ENCODE measurements around the gene PC. TPM values are rescaled to one million over a fixed set of nuclear protein-coding genes. Genes with fewer than 3 reads are reported as not detected.

The PC gene
- polyA plus RNA-seq, 1 donor (not counting 4 experiments of a cell fraction or from before 2014, with no cell fraction given), result 13.3 TPM

- Histone ChIP-seq H3K9ac (ENCODE audit: control insufficient read depth, extremely low read depth, insufficient read depth, low read length) (no peak overlapping the region), H3K9me1 (ENCODE audit: control insufficient read depth, extremely low read depth, insufficient read depth, low read length) (no peaks in the 10 kb centered on the region), H2AFZ (ENCODE audit: control insufficient read depth, low read length) (no peak overlapping the region), H3K4me2 (ENCODE audit: control insufficient read depth, extremely low read depth, insufficient read depth, low read depth, low read length) (no peak overlapping the region), H3K79me2 (ENCODE audit: control insufficient read depth, insufficient read depth, low read length) (no peaks in the 10 kb centered on the region), H4K20me1 (ENCODE audit: control insufficient read depth, extremely low read depth, insufficient read depth, low read length) (no peaks in the 10 kb centered on the region), H3K36me3 (ENCODE audit: control insufficient read depth in 2 of 2, extremely low read depth in 1 of 2, insufficient read depth in 2 of 2, low read length in 2 of 2) (peaks cover 5 to 16% of the 10 kb centered on the region in 2 experiments), H3K9me3 (ENCODE audit: control insufficient read depth, low read depth, low read length) (no peaks in the 10 kb centered on the region), H3K4me3 (ENCODE audit: control insufficient read depth in 2 of 3, extremely low read depth in 1 of 3, insufficient read depth in 2 of 3, low read depth in 1 of 3, low read length in 3 of 3) (no peak overlapping the region), H3K4me1 (ENCODE audit: control insufficient read depth, extremely low read depth, insufficient read depth, low read length) (peaks cover 6% of the 10 kb centered on the region), H3K27ac (ENCODE audit: control insufficient read depth, insufficient read depth, low read length) (no peak overlapping the region), H3K27me3 (ENCODE audit: control insufficient read depth, extremely low read depth, insufficient read depth, low read length) (no peaks in the 10 kb centered on the region)
- DNase-seq (ENCODE audit: low read depth, low spot score), result no peak
- FAIRE-seq, result no peak
- dilution Hi-C loops (cut with MboI; ENCODE audit: extremely low pct_ligation_motif_present, low sequenced_read_pairs), result no loop called here
- TF ChIP-seq CTCF (optimal IDR thresholded peaks at IDR 0.05 in 1 of 3, IDR thresholded peaks at IDR 0.05 in 1 of 3, conservative IDR thresholded peaks at IDR 0.05 in 1 of 3; ENCODE audit: extremely low read depth in 1 of 3, insufficient read depth in 2 of 3, low read length in 3 of 3) (no peak), EZH2 (IDR thresholded peaks at IDR 0.05; ENCODE audit: low read length) (no peak)
Measured at GRCh38 chr11:66852466-66853241, 105.5 kb downstream of the PC start.

DNA sequence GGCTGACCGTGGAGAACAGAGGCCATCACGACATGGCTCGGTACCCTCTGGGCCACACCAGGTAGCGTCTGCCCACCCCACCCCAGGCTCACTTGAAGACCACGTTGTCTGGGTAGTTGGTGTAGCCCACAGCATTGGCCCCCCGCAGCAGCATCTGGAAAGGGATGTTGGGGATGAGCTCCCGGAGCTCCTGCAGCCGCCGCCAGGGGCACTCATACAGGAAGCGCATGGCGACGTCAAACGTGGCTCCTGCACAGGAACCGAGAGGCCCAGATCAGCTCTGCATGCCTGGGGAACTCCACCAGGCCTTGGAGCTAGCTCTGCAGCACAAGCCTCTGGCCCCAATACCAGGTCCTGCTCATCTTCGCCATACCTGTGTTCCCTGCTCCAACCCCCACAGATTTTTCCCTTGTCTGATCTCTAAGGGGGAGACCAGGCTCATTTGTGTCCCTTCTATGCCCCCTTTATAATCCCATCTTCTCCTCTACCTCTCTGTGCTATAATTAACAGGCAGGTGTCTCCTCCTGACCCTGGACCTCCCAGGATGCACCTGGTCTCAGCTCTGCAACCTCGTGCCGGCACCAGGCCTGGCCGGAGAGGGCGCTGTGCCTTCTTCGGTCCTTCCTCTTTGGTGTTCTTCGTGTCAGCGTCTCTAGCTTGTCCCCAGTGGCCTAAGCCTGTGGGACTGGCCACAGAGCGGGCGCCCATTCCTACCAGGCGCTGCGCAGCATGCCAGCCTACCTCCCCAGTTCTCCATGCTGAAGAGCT is 106.3 kb downstream of the PC start:
- dilution Hi-C loops (cut with MboI; ENCODE audit: extremely low pct_ligation_motif_present, low sequenced_read_pairs), result no loop called here
- FAIRE-seq, result no peak
- H3K9ac ChIP-seq (ENCODE audit: control insufficient read depth, extremely low read depth, insufficient read depth, low read length), result no peak overlapping the region

More for the DNA sequence above, 106.3 kb downstream of the PC start:
- no peaks in the 10 kb centered on the region for H3K9me3 ChIP-seq (ENCODE audit: control insufficient read depth, low read depth, low read length)
- H2AFZ ChIP-seq (ENCODE audit: control insufficient read depth, low read length), result no peak overlapping the region
- no peak overlapping the region for H3K4me3 ChIP-seq (ENCODE audit: control insufficient read depth in 2 of 3, extremely low read depth in 1 of 3, insufficient read depth in 2 of 3, low read depth in 1 of 3, low read length in 3 of 3)
- H3K4me2 ChIP-seq (ENCODE audit: control insufficient read depth, extremely low read depth, insufficient read depth, low read depth, low read length), result no peak overlapping the region
- H3K36me3 ChIP-seq (ENCODE audit: control insufficient read depth in 2 of 2, extremely low read depth in 1 of 2, insufficient read depth in 2 of 2, low read length in 2 of 2), result peaks cover 7 to 16% of the 10 kb centered on the region in 2 experiments
- H3K4me1 ChIP-seq (ENCODE audit: control insufficient read depth, extremely low read depth, insufficient read depth, low read length), result peaks cover 6% of the 10 kb centered on the region
- no peaks in the 10 kb centered on the region for H3K27me3 ChIP-seq (ENCODE audit: control insufficient read depth, extremely low read depth, insufficient read depth, low read length)
- H3K79me2 ChIP-seq (ENCODE audit: control insufficient read depth, insufficient read depth, low read length), result no peaks in the 10 kb centered on the region
- peak in 1 of 3 experiments; percentile 13 for TF ChIP-seq CTCF (optimal IDR thresholded peaks at IDR 0.05 in 1 of 3, IDR thresholded peaks at IDR 0.05 in 1 of 3, conservative IDR thresholded peaks at IDR 0.05 in 1 of 3; ENCODE audit: extremely low read depth in 1 of 3, insufficient read depth in 2 of 3, low read length in 3 of 3)
- no peak for TF ChIP-seq EZH2 (IDR thresholded peaks at IDR 0.05; ENCODE audit: low read length)
- no peak overlapping the region for H3K27ac ChIP-seq (ENCODE audit: control insufficient read depth, insufficient read depth, low read length)
- H4K20me1 ChIP-seq (ENCODE audit: control insufficient read depth, extremely low read depth, insufficient read depth, low read length), result no peaks in the 10 kb centered on the region
- H3K9me1 ChIP-seq (ENCODE audit: control insufficient read depth, extremely low read depth, insufficient read depth, low read length), result no peaks in the 10 kb centered on the region
- DNase-seq (ENCODE audit: low read depth, low spot score), result no peak
